LNCaP clone FGC (cell line): ENCODE measurements around the gene VAV1.
"Not testable (repeated sequence)": the region's sequence is repeated elsewhere in the genome, so short reads cannot be mapped to it uniquely, and the experiment has no call there.

ENCODE experiments used
- DNase-seq: peaks from one replicate; pipeline ENCODE4 v3.0.0-alpha.2; 2011; ENCODE audit warnings: low read depth
- H3K4me3 ChIP-seq: 2 replicates; pipeline ENCODE4 v1.5.1; 2011; ENCODE audit warnings: mild to moderate bottlenecking, low read depth, low read length, control low read depth
- CTCF ChIP-seq: IDR thresholded peaks from 2 replicates; pipeline ENCODE4 v1.5.1; 2012; ENCODE audit warnings: mild to moderate bottlenecking; ENCODE audit not compliant: control insufficient read depth, insufficient read depth; ENCODE audit errors: extremely low read depth

The VAV1 gene

GRCh38 chr19:6773323-6773931, 919 bp downstream of the VAV1 start:
- no peak overlapping the region for H3K4me3 ChIP-seq
- no peak for DNase-seq
- TF ChIP-seq CTCF = no peak

- H3K4me3 ChIP-seq = no peak overlapping the region
- no peak for DNase-seq
- no peak for TF ChIP-seq CTCF
Observed at GRCh38 chr19:6774821-6775707, 2.6 kb downstream of the VAV1 start.

- not testable (repeated sequence) for H3K4me3 ChIP-seq, DNase-seq
Observed at GRCh38 chr19:6776045-6776444, 3.5 kb downstream of the VAV1 start.

- no peak for DNase-seq
Observed at GRCh38 chr19:6776999-6777398, 4.5 kb downstream of the VAV1 start.

GRCh38 chr19:6777434-6777833, 4.9 kb downstream of the VAV1 start:
- no peak for DNase-seq
- no peak for TF ChIP-seq CTCF
- H3K4me3 ChIP-seq = no peak overlapping the region

More at GRCh38 chr19:6776999-6777398, 4.5 kb downstream of the VAV1 start:
- no peak overlapping the region for H3K4me3 ChIP-seq
- TF ChIP-seq CTCF = no peak

GRCh38 chr19:6778386-6778785, 5.9 kb downstream of the VAV1 start:
- H3K4me3 ChIP-seq = no peak overlapping the region
- DNase-seq = no peak
- no peak for TF ChIP-seq CTCF

GRCh38 chr19:6779206-6779605, 6.7 kb downstream of the VAV1 start:
- DNase-seq = no peak
- TF ChIP-seq CTCF = no peak
- no peak overlapping the region for H3K4me3 ChIP-seq
